ENCODE data around the gene UBE2V1. TPM values are rescaled to one million over a fixed set of nuclear protein-coding genes. Genes with fewer than 3 reads are reported as not detected.

UBE2V1 gene
- total RNA-seq, 1 donor from 2014 or later: 117 TPM

DNA sequence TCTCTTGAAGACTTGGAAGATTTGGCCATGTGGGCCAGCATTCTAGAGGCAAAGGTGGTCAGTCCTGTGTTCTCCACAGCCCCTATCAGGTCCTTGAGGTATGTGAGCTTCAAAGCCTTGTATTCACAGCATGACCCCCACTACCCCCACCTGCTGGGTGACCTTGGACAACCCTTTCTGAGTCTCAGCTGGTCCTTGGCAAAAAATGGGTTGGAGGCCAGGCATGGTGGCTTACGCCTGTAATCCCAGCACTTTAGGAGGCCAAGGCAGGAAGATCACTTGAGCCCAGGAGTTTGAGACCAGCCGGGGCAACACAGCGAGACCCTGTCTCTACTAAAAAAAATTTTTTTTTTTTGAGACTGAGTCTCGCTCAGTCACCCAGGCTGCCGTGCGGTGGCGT lies 42.6 kb downstream of the UBE2V1 start:
- Mint-ChIP-seq H3K4me3 (no peak overlapping the region), H3K4me1 (ENCODE audit: unreplicated experiment) (peaks cover 29% of the 10 kb centered on the region), H3K9me3 (no peaks in the 10 kb centered on the region), H3K27me3 (no peaks in the 10 kb centered on the region), H3K36me3 (no peaks in the 10 kb centered on the region), H3K27ac (no peak overlapping the region)
- DNase-seq (ENCODE audit: extremely low spot score, unreplicated experiment): no peak
- TF ChIP-seq, protein P1, sequence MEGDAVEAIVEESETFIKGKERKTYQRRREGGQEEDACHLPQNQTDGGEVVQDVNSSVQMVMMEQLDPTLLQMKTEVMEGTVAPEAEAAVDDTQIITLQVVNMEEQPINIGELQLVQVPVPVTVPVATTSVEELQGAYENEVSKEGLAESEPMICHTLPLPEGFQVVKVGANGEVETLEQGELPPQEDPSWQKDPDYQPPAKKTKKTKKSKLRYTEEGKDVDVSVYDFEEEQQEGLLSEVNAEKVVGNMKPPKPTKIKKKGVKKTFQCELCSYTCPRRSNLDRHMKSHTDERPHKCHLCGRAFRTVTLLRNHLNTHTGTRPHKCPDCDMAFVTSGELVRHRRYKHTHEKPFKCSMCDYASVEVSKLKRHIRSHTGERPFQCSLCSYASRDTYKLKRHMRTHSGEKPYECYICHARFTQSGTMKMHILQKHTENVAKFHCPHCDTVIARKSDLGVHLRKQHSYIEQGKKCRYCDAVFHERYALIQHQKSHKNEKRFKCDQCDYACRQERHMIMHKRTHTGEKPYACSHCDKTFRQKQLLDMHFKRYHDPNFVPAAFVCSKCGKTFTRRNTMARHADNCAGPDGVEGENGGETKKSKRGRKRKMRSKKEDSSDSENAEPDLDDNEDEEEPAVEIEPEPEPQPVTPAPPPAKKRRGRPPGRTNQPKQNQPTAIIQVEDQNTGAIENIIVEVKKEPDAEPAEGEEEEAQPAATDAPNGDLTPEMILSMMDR (conservative IDR thresholded peaks at IDR 0.05): no peak

DNA sequence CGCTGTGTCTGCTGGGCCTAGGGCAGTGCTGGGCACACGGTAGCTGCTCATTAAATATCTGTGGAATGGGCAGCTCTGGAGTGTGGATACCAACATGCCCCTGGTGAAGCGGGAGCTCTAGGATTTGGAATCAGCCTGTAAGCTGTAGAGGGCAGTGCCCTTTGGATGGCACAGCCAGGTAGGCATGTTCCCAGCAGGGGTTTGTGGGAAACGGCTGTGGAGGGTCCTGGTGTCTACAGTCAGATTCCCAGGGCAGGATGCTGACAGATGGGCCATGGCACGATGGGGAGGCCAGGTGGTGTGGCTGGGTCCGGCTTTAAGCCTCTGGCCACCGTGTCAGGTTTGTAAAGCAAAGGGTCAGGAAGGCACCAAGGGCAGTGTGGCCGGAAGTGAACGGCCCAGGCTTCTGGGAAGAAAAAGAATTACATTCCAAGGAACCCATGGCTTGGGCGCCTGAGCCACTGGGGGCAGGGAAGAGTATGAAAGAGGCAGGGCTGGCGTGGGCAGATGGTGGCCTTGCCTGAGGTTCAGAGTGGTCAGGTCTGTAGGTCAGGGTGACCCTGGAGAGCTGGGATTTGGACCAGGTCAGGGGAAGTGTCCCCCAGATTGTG lies 44.8 kb downstream of the UBE2V1 start:
- H3K9me3 Mint-ChIP-seq: no peaks in the 10 kb centered on the region

GRCh38 chr20:50067461-50067860 lies 45.5 kb downstream of the UBE2V1 start:
- DNase-seq (ENCODE audit: extremely low spot score, unreplicated experiment): no peak
- H3K27me3 Mint-ChIP-seq: no peaks in the 10 kb centered on the region
- peaks cover 35% of the 10 kb centered on the region for H3K4me1 Mint-ChIP-seq (ENCODE audit: unreplicated experiment)
- H3K9me3 Mint-ChIP-seq: no peaks in the 10 kb centered on the region
- H3K4me3 Mint-ChIP-seq: no peak overlapping the region
- H3K27ac Mint-ChIP-seq: peak overlapping the region; percentile 26
- no peaks in the 10 kb centered on the region for H3K36me3 Mint-ChIP-seq
- TF ChIP-seq, protein P1 (conservative IDR thresholded peaks at IDR 0.05): no peak

More for the DNA sequence above, 44.8 kb downstream of the UBE2V1 start:
- H3K27ac Mint-ChIP-seq: no peak overlapping the region
- TF ChIP-seq, protein P1 (conservative IDR thresholded peaks at IDR 0.05): no peak
- no peak for DNase-seq (ENCODE audit: extremely low spot score, unreplicated experiment)
- no peaks in the 10 kb centered on the region for H3K36me3 Mint-ChIP-seq
- H3K4me1 Mint-ChIP-seq (ENCODE audit: unreplicated experiment): peaks cover 35% of the 10 kb centered on the region
- no peaks in the 10 kb centered on the region for H3K27me3 Mint-ChIP-seq
- no peak overlapping the region for H3K4me3 Mint-ChIP-seq

GRCh38 chr20:50067018-50067417 lies 45.9 kb downstream of the UBE2V1 start:
- Mint-ChIP-seq H3K36me3 (no peaks in the 10 kb centered on the region), H3K9me3 (no peaks in the 10 kb centered on the region), H3K27me3 (no peaks in the 10 kb centered on the region), H3K4me3 (no peak overlapping the region), H3K27ac (peak overlapping the region; percentile 26), H3K4me1 (ENCODE audit: unreplicated experiment) (peaks cover 35% of the 10 kb centered on the region)
- no peak for DNase-seq (ENCODE audit: extremely low spot score, unreplicated experiment)
- TF ChIP-seq, protein P1 (conservative IDR thresholded peaks at IDR 0.05): no peak

DNA sequence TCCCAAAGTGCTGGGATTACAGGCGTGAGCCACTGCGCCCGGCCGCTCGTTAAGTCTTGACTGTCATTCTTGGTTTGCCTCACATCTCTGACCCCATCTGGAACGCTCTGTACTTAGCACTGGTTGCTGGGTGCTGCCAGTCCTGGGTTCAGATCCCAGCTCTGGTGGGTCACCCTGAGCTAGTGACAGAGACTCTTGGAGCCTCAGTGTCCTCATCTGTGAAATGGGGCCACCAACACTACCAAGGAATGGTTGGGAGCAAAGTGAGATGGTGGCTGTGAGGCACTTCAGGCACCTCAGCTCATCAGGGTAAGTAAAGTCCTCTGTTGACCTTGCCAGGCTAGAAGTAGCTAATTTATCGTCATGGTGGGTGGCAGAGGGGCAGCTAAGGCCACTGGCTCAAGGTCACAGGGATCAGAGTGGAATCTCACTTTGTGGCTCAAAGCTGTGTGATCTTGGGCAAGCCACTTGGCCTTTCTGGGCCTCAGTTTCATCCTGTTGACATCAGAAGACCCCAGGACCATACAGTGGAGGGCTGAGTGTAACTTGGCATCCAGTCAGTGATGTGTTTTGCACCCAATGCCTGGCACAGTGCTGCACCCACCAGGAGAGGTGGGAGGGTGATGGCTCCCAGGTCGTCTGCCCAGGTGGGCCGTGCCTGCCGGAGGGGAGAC lies 46.7 kb downstream of the UBE2V1 start:
- Mint-ChIP-seq H3K4me3 (no peak overlapping the region), H3K36me3 (no peaks in the 10 kb centered on the region), H3K27ac (no peak overlapping the region), H3K9me3 (no peaks in the 10 kb centered on the region), H3K4me1 (ENCODE audit: unreplicated experiment) (peaks cover 35% of the 10 kb centered on the region), H3K27me3 (no peaks in the 10 kb centered on the region)
- no peak for DNase-seq (ENCODE audit: extremely low spot score, unreplicated experiment)
- TF ChIP-seq, protein P1 (conservative IDR thresholded peaks at IDR 0.05): no peak

All from type B pancreatic cell (in vitro differentiated cells).